GM10248 (cell line): ENCODE results near the gene AHSA1.

Source experiments
- CTCF ChIA-PET: fragments of 300-600 bp; sonication (Branson Sonifier 250); formaldehyde crosslinking; extraction: SDS; loops from one replicate; lab custom pipeline; 2021; ENCODE audit warnings: antibody characterized with exemption; lab: Yijun Ruan, JAX
- POLR2A ChIA-PET: fragments of 350-650 bp; sonication (Branson Sonifier 250); formaldehyde crosslinking; extraction: SDS; loops from one replicate; lab custom pipeline; 2020; ENCODE audit warnings: antibody characterized with exemption; lab: Yijun Ruan, JAX
- DNase-seq: peaks from one replicate; pipeline ENCODE4 v3.0.0; 2012; ENCODE audit errors: extremely low spot score
- TF ChIP-seq, protein P1 (sequence below): IDR thresholded peaks from 2 replicates; pipeline ENCODE4 v1.5.1; 2012; ENCODE audit warnings: mild to moderate bottlenecking, low read depth; ENCODE audit errors: extremely low read depth, missing control alignments, control extremely low read depth

Gene AHSA1

GRCh38 chr14:77491056-77491455 lies 33.2 kb downstream of the AHSA1 start:
- POLR2A ChIA-PET: no interaction called here
- no peak for DNase-seq
- TF ChIP-seq, protein P1, sequence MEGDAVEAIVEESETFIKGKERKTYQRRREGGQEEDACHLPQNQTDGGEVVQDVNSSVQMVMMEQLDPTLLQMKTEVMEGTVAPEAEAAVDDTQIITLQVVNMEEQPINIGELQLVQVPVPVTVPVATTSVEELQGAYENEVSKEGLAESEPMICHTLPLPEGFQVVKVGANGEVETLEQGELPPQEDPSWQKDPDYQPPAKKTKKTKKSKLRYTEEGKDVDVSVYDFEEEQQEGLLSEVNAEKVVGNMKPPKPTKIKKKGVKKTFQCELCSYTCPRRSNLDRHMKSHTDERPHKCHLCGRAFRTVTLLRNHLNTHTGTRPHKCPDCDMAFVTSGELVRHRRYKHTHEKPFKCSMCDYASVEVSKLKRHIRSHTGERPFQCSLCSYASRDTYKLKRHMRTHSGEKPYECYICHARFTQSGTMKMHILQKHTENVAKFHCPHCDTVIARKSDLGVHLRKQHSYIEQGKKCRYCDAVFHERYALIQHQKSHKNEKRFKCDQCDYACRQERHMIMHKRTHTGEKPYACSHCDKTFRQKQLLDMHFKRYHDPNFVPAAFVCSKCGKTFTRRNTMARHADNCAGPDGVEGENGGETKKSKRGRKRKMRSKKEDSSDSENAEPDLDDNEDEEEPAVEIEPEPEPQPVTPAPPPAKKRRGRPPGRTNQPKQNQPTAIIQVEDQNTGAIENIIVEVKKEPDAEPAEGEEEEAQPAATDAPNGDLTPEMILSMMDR: no peak
- CTCF ChIA-PET: no interaction called here

GRCh38 chr14:77495334-77495733 lies 37.4 kb downstream of the AHSA1 start:
- ChIA-PET CTCF (no interaction called here), POLR2A (interaction anchor here (0.6 kb wide), 1 partner anchor 225 kb away, joined by 4 read pairs; no protein-coding TSS in a partner anchor)
- TF ChIP-seq, protein P1: no peak
- DNase-seq: no peak

GRCh38 chr14:77498120-77498979 lies 40.5 kb downstream of the AHSA1 start, which contains the start of gene ISM2:
ISM2 (minus strand) TSS chr14:77498816; CDS start chr14:77498793, 23 bp downstream.
- ChIA-PET POLR2A (interaction anchor here (1.2 kb wide), 1 partner anchor 39 kb away, joined by 4 read pairs; no protein-coding TSS in a partner anchor), CTCF (interaction anchor here (0.6 to 1.6 kb wide), 3 partner anchors 9 to 40 kb away, joined by 3 read pairs; no protein-coding TSS in a partner anchor)
- TF ChIP-seq, protein P1: peak; percentile 2
- peak; percentile 76 for DNase-seq

- POLR2A ChIA-PET: interaction anchor here (1.2 kb wide), 1 partner anchor 40 kb away, joined by 4 read pairs; no protein-coding TSS in a partner anchor
- TF ChIP-seq, protein P1: no peak
- CTCF ChIA-PET: interaction anchor here (0.6 to 1.6 kb wide), 3 partner anchors 8 to 40 kb away, joined by 3 read pairs; no protein-coding TSS in a partner anchor
- peak; percentile 62 for DNase-seq
Observed at GRCh38 chr14:77498984-77499527, 41.2 kb downstream of the AHSA1 start.

DNA sequence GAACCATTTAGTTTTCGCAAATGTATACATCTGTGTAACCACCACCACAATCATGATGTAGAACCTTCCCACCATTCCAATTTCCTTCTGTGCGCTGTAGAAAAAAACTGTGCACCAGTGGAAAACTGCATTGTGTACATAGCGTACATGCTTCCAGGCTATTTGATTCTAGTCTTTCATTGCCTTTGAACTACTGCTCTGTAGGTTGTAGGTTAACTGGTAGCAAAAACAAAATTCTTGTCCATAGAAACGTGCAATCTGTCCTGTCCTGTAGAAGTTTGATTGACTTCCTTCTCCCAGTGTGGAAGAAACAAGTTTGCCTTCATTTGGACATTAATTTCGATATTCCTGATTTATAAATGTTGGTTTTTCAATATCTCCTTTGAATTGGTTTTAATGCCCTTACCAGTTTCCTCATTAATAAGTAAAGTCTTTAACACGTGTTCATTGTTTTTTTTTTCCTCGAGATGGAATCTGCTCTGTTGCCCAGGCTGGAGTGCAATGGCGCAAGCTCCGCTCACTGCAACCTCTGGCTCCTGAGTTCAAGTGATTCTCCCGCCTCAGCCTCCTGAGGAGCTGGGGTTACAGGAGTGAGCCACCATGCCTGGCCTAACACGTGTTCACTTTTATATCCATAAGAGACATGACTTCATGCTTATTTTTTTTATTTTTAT lies 44.4 kb downstream of the AHSA1 start:
- DNase-seq: no peak
- ChIA-PET CTCF (interaction anchor here (1.2 kb wide), 1 partner anchor 43 kb away, joined by 3 read pairs; no protein-coding TSS in a partner anchor), POLR2A (no interaction called here)
- TF ChIP-seq, protein P1: no peak

GRCh38 chr14:77503138-77503537 lies 45.2 kb downstream of the AHSA1 start:
- TF ChIP-seq, protein P1: no peak
- POLR2A ChIA-PET: no interaction called here
- DNase-seq: no peak
- CTCF ChIA-PET: interaction anchor here (1.7 kb wide), 1 partner anchor 187 kb away, joined by 5 read pairs; no protein-coding TSS in a partner anchor
